GM10847 (cell line): Measurements from ENCODE around the gene COA5.

ENCODE experiments used
- POLR2A ChIP-seq: IDR thresholded peaks from 2 replicates; pipeline ENCODE4 v1.6.1; 2011; ENCODE audit not compliant: insufficient read length; ENCODE audit errors: extremely low read depth

Gene COA5

DNA sequence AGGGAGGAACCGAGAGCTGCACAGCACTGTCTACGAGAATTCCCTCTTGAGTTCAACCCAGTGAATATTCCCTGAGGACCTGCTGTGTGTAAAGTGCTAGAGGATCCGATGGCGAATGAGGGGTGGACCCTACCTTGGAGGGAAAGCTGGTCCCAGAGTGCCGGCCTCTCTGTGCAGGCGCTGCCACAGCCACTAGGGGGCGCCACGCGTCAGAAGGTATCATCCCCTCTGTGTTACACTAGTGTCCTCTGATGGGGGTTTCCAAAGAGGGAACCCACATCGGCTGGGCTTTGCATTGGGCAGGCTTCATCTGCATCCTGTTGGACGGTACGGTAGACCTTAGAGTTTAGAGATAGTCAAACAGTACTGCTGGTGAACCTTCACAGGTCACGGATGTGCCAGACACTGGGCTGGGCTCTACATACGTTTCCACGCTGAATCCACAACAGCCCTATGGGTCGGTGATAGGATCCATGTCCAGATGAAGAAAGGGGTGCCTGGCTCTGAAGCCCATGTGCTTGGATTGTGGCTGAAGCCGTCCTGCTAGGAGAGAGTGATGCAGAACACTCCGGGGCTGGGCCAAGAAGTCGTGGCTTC is 39.0 kb downstream of the COA5 start:
- no peak for TF ChIP-seq POLR2A

DNA sequence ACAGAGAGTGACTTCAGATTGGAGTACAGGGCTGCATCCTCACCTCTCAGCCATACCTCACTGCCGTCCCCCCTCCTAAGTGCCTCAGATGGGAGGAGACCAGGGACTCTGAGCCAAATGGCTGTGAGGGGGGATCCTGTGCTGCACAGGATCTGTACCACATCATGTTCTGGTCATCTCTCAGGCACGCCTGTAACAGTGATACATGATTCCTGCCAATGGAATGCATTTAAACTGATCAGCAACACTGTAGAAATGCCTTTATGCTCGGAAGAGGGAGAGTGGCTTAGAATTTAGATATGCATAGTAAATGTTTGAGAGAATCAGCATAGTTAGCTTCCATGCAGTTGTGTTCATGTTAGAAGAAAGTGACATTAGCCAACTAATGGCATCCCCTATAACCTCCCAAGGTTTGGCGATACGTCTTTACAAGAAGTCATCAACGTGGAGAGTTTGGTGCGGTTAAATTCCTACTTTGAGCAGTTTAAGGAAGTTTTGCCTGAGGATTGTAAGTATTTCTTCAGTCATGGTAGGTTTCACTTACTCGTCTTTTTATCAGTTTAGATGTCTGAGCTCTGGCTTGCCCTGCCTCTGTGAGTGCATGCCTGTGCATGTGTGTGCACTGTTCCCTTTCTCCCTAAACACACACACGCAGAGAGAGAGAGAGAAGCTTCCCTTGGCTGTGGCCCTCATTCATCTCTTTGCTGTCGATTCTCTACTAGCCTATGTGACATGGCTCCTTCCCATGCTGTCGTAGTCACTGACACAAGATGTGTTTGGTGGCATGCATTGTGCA is 40.0 kb downstream of the COA5 start:
- TF ChIP-seq POLR2A: no peak

DNA sequence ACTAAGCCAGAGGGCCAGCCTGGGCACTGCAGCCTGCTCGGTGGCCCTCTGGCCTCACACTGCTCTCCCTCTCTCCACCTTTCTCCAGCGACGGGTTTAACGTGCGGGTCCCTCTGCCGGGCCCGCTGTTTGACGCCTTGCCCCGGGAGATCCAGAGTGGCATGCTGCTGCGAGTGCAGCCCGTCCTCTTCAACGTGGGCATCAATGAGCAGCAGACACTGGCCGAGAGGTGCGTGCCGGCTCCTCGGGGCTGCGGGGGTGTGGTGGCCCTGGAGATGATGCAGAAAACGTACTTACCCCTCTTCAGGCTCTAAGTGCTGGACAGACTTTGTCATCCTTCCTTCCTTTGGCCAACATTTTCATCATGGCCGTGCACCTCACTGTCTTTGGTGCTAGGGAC is 42.4 kb downstream of the COA5 start:
- TF ChIP-seq POLR2A: no peak

DNA sequence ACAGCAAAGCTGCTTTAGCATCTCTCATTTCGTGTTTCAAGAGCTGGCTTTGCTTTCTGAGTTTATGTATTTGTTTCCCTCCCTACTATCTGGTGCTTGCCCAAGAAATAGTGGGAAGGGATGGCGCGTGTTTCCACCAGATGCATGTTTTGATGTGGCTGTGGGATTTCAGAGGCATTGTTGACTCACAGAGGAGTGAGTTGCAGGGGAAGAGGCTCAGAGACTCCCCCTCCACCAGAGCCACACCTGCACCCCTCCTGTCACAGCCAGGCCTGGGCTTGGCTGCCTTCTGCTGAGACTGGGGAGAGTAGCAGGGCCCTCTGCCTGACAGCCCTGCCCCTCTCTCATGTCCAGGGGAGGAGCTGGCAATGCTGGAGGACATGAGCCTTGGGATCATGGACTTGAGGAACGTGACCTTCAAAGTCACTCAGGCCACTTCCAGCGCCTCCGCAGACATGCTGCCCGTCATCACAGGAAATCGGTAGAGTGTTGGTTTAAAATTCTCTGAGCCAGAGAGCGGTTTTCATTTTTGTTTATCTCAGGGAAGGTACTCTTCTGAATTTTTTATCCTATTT is 42.9 kb downstream of the COA5 start:
- no peak for TF ChIP-seq POLR2A

DNA sequence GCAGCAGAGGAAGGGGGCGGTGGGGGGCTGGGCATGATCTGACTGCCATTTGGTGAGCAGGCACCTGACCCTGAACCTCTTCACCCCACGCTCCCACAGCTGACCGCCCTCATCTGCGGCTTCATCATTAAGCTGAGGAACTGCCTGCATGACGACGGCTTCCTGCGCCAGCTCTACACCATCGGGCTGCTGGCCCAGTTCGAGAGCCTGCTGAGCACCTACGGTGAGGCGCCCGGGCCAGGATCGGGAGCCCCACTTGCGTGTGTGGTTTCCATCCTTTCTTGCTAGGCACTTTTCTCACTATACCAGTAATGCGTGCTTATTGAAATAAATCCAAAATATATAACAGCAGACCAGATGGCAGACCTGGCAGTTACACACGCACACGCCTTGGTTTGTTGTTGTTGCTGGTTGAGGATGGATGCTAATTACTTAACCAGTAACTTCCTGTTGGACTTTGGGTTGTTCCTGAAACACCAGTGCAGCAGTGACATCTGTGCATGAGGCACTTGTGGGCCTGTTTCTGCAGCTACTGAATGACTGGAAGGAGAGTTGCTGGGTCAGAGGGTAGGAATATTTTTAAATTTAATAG is 43.7 kb downstream of the COA5 start:
- no peak for TF ChIP-seq POLR2A

DNA sequence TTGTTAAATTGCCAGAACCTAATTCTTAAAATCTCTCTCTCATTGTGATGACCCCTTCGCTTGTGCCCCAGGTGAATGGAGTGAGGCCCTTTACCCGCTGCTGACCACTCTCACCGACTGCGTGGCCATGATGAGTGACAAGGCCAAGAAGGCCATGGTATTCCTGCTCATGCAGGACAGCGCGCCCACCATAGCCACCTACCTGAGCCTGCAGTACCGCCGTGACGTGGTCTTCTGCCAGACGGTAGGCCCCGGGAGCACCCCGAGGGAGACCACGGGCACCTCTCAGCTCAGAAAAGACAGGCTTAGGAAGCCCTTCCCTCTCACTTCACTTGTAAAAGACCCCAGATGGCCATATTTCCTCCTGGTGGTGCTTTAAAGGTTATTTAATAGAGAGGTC is 44.9 kb downstream of the COA5 start:
- no peak for TF ChIP-seq POLR2A

DNA sequence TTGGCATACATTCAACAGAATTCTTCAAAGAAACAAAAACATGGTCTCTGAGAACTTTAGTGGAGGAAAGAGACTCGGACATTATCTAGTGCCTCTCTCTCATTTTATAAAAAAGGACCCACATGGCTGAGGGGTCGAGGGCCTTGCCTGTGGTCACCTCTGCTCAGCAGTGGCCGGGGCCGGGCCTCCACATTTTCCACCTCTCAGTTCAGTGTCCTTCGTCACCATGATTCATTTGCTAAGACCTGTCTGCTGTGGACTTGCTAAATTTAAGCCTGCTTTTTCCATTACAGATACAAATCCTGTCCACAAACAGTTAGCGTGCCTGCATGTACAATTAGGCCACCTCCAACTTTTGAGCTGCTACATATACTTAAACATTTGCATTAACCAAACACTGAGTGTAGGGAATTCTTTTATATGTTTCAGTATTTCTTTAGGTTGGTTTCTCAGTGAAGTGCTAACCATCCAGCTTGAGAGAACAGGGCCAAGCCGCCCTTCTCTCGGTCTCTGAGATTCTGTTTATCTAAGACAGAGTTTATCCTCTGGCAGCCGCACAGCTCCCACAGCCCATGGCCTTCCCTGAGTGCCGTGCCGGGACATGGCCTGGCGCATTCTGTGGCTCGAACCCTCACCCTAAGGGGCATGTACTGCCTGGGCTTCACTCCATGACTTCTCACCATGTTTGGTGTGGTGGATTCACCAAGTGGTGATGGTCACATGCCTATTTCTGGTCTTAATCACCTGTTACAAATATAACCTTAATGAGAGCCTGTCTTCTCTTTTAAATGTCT is 46.2 kb downstream of the COA5 start:
- no peak for TF ChIP-seq POLR2A

DNA sequence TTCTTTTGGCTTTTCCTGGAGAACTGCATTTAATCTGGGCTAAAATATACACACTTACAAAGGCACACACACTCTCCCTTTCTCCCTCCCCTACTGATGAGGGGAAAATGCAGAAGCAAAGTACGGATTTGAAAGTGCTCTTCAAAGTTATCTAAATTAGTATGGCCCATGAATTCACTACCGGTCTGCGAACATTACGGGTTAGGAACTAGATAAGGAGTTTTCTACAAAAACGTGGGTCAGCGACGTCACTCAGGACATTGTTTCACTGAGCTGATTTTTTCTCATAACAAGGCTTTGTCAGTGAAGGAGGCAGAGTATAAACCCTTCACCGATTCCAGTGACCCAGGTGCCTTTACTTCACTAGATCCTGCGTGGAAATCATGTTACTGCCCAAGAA is 47.3 kb downstream of the COA5 start:
- TF ChIP-seq POLR2A: no peak

DNA sequence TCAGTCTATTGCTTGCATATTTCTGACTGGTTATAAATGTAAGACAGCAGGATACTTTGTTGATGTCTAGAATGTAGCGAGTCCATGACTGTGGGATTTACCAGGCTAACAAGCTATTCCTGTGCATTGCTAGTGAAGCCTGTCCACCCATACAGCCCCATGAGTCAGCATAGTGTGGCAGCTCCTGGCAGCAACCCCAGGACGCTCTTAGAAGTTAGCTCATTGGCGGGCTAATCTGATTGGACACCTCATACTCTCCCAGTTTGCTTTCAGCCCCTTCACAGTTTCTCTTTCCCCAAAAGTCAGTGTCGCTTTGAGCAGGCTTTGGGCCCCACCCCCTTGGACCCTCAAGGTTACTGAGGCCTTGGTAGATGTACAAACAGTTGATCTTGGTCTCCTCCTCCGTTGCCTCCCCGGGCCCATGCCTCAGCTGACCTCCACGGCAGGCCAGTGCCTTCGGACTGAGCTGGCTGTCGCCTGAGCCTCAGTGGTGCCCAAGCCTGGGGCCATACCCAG is 48.0 kb downstream of the COA5 start:
- TF ChIP-seq POLR2A: no peak

DNA sequence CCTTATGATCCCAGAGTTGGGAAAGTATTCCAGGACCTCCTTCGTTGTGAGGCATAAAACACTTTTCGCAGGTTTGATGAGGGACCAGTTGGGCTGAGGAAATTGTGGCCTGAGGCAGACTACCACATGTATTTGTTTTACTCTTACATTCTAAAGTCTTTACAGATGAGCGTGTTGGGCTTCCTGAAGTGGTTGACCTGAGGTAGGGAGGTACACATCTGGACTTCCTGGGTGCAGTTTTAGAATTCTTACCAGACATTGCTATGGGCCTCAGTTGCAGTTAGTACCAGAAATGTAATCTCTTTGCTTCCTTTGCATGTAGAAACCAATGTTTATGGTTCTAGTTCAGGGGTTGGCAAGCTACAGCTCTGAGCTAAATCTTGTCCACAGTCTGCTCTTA is 48.7 kb downstream of the COA5 start:
- no peak for TF ChIP-seq POLR2A

DNA sequence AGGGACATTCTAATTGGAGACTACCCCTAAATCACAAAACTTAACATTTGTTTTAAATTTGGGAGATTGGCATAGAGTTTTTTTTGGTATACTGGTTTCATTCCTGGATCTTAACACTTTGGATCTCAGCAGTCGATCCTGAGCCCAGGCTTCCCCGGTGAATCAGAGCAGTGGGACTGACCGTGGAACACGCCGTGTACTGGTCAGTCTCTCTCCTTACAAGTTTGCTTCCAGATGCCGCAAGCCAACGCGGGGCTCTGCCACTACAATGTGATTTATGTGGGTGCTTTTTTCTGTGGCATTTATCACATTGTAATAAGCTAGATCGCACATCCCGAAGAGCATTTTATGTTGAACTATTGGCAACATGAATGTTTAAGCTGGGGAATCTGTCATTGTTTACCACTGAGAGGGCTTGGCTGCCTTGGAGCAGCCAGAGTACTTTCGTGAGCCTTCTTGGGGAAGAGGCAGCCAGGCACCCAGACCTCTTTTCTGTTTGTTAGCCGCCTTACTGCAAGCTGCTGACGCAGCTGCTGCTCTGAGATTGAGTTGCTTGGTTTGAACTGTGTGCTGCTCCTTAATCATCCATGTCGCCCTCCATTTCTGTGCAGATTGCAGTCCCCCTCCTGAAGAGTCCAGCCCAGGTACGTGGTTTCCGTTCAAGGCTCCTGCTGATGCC is 49.3 kb downstream of the COA5 start:
- no peak for TF ChIP-seq POLR2A

DNA sequence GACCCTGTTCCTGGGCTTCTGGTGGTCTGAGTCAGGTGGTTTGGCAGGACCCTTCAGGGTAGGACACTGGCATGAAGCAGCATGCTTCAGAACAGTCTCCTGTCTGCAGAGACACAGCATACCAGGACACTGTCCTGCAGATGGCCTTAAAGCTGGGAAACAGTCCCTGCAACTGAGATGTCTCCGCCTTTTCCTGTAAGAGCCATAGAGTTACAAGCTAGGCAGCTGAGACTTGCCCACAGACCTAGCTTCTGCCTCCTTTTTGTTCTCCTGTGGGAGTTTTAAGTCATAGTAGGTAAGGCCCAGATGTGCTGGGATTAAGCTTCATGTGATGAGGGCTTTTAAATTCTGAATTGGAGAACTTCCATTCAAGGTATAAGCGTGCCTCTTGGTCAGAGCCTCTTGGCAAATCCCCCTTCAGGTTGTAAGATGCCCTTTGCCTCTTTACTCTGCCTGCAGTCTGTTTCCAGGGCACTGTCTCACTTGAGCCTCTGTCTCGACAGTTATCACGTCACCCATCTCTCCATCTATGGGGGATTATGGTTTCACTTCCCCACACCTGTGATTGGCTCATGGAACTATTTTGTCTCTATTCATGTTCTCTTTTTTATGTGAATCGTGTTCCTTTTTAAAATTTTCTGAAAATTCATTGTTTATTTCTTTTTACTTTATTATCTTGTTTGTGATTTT is 51.8 kb downstream of the COA5 start:
- TF ChIP-seq POLR2A: no peak

DNA sequence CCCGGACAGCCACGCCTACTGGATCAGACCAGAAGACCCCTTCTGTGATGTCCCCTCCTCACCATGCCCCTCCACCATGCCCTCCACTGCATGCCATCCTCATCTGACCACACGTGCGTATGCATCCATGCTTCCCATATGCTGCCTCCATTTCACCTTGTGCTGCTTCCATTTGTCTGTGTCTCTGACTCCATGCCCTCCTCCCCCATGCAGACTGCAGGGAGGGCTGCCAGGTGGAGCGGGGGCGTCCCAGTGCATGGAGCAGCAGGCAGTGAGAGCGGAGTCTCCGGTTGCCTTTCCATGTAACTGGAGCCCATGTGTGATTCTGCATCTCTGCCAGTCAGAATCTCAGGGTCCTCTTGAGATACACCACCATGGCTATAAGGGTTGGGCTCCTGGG is 52.6 kb downstream of the COA5 start:
- no peak for TF ChIP-seq POLR2A
